HepG2 (cell line): ENCODE measurements around the gene CNNM3. TPM values are rescaled to one million over a fixed set of nuclear protein-coding genes. Genes with fewer than 3 reads are reported as not detected.

Source experiments
- EED ChIP-seq: sonication (generic); formaldehyde crosslinking; IDR thresholded peaks from 2 replicates; pipeline ENCODE4 v1.5.0; 2020; ENCODE audit warnings: mild to moderate bottlenecking, missing genetic modification reagents
- ERF ChIP-seq: IDR thresholded peaks from 2 replicates; pipeline ENCODE4 v1.6.1; 2018; ENCODE audit warnings: missing biosample characterization, missing genetic modification reagents
- HDAC2 ChIP-seq: sonication (generic); formaldehyde crosslinking; IDR thresholded peaks from 2 replicates; pipeline ENCODE4 v1.4.0; 2020; ENCODE audit warnings: missing genetic modification reagents
- KLF13 ChIP-seq: sonication (generic); formaldehyde crosslinking; IDR thresholded peaks from 2 replicates; pipeline ENCODE4 v1.4.0; 2020; ENCODE audit warnings: mild to moderate bottlenecking, missing genetic modification reagents
- KLF6 ChIP-seq: IDR thresholded peaks from 2 replicates; pipeline ENCODE4 v1.8.0; 2016; ENCODE audit warnings: missing biosample characterization, missing genetic modification reagents
- PHF5A ChIP-seq: IDR thresholded peaks from one replicate; pipeline ENCODE4 v1.6.1; 2018; ENCODE audit warnings: low read depth, missing genetic modification reagents; ENCODE audit not compliant: unreplicated experiment
- PRPF4 ChIP-seq: fragments of 200-400 bp; formaldehyde crosslinking; IDR thresholded peaks from 2 replicates; pipeline ENCODE4 v1.6.1; 2016; ENCODE audit warnings: low read length, low read depth; ENCODE audit not compliant: poor library complexity, severe bottlenecking
- PTBP1 ChIP-seq: fragments of 200-400 bp; formaldehyde crosslinking; IDR thresholded peaks from 2 replicates; pipeline ENCODE4 v1.6.1; 2018; ENCODE audit warnings: low read length, low read depth; ENCODE audit not compliant: poor library complexity, severe bottlenecking
- RARA ChIP-seq: IDR thresholded peaks from 2 replicates; pipeline ENCODE4 v1.6.1; 2016; ENCODE audit warnings: missing genetic modification reagents, missing compliant biosample characterization
- SP140L ChIP-seq: sonication (generic); formaldehyde crosslinking; IDR thresholded peaks from 2 replicates; pipeline ENCODE4 v1.4.0; 2020; ENCODE audit warnings: missing genetic modification reagents, borderline replicate concordance
- SYNCRIP ChIP-seq: fragments of 200-400 bp; formaldehyde crosslinking; IDR thresholded peaks from 2 replicates; pipeline ENCODE4 v1.6.1; 2018; ENCODE audit warnings: mild to moderate bottlenecking, low read depth, low read length; ENCODE audit not compliant: insufficient read depth
- ZBTB38 ChIP-seq: sonication (generic); formaldehyde crosslinking; IDR thresholded peaks from 2 replicates; pipeline ENCODE4 v1.5.1; 2020; ENCODE audit warnings: mild to moderate bottlenecking, missing genetic modification reagents
- ZBTB8A ChIP-seq: sonication (generic); formaldehyde crosslinking; IDR thresholded peaks from 2 replicates; pipeline ENCODE4 v1.4.0; 2020; ENCODE audit warnings: mild to moderate bottlenecking, low read depth, missing genetic modification reagents, borderline replicate concordance
- ZFP37 ChIP-seq: sonication (generic); formaldehyde crosslinking; IDR thresholded peaks from 2 replicates; pipeline ENCODE4 v1.4.0; 2020; ENCODE audit warnings: missing genetic modification reagents, borderline replicate concordance
- ZFX ChIP-seq: sonication (generic); formaldehyde crosslinking; IDR thresholded peaks from 2 replicates; pipeline ENCODE4 v1.4.0; 2020; ENCODE audit warnings: mild to moderate bottlenecking, low read depth, missing genetic modification reagents, moderate library complexity
- ZNF121 ChIP-seq: sonication (generic); formaldehyde crosslinking; IDR thresholded peaks from 2 replicates; pipeline ENCODE4 v1.5.0; 2020; ENCODE audit warnings: mild to moderate bottlenecking, missing genetic modification reagents
- ZNF234 ChIP-seq: sonication (generic); formaldehyde crosslinking; conservative IDR thresholded peaks from 2 replicates; pipeline ENCODE4 v1.5.1; 2020; ENCODE audit warnings: mild to moderate bottlenecking, missing genetic modification reagents
- ZNF235 ChIP-seq: sonication (generic); formaldehyde crosslinking; IDR thresholded peaks from 2 replicates; pipeline ENCODE4 v1.8.1; 2023; ENCODE audit warnings: mild to moderate bottlenecking, missing genetic modification reagents, borderline replicate concordance
- ZNF556 ChIP-seq: sonication (generic); formaldehyde crosslinking; IDR thresholded peaks from 2 replicates; pipeline ENCODE4 v1.4.0; 2020; ENCODE audit warnings: mild to moderate bottlenecking, missing genetic modification reagents, borderline replicate concordance
- ZNF569 ChIP-seq: sonication (generic); formaldehyde crosslinking; IDR thresholded peaks from 2 replicates; pipeline ENCODE4 v1.5.0; 2020; ENCODE audit warnings: mild to moderate bottlenecking, missing genetic modification reagents, moderate library complexity, borderline replicate concordance
- ZNF7 ChIP-seq: IDR thresholded peaks from 2 replicates; pipeline ENCODE4 v1.6.1; 2016; ENCODE audit warnings: missing biosample characterization, missing genetic modification reagents
- polyA plus RNA-seq, 8 experiments: library from polyadenylated mRNA; depleted of rRNA in 3 of 8; stranded (reverse) in 7 of 8; unstranded in 1 of 8; fragments of >200 nt; fragmentation: Illumina TruSeq in 4 of 8; extraction: Trizol in 4 of 8; gene quantifications; 2 replicates each; pipeline versions ENCODE4 v1.2.1 to v1.2.3, GENCODE V29; 2011 to 2016; ENCODE audit warnings: low read depth in 4 of 8, missing spikeins in 1 of 8, mixed read lengths in 1 of 8; ENCODE audit not compliant: insufficient read depth in 1 of 8
- total RNA-seq, 5 experiments: library from RNA; depleted of rRNA; stranded (reverse); fragments of >200 nt; fragmentation: Illumina TruSeq; extraction: Trizol; gene quantifications; 2 replicates each; pipeline ENCODE4 v1.2.3, GENCODE V29; 2016; ENCODE audit warnings: low read depth in 1 of 5
- TF ChIP-seq, protein P1 (sequence below): sonication (generic); formaldehyde crosslinking; IDR thresholded peaks from 2 replicates; pipeline ENCODE4 v1.8.1; 2023; ENCODE audit warnings: mild to moderate bottlenecking, missing genetic modification reagents
- TF ChIP-seq, protein P2 (sequence below): sonication (generic); formaldehyde crosslinking; IDR thresholded peaks from 2 replicates; pipeline ENCODE4 v1.5.0; 2020; ENCODE audit warnings: missing genetic modification reagents
- TF ChIP-seq, protein P3 (sequence below): conservative IDR thresholded peaks from 2 replicates; pipeline ENCODE4 v1.6.1; 2018; ENCODE audit warnings: missing genetic modification reagents
- TF ChIP-seq, protein P4 (sequence below): sonication (generic); formaldehyde crosslinking; IDR thresholded peaks from 2 replicates; pipeline ENCODE4 v1.4.0; 2020; ENCODE audit warnings: missing genetic modification reagents

Gene CNNM3
- total and polyA plus RNA-seq, 2 of the 13 experiments (the other 11 are each of a cell fraction or from before 2014, with no cell fraction given), result 21.2 to 27.9 TPM

DNA sequence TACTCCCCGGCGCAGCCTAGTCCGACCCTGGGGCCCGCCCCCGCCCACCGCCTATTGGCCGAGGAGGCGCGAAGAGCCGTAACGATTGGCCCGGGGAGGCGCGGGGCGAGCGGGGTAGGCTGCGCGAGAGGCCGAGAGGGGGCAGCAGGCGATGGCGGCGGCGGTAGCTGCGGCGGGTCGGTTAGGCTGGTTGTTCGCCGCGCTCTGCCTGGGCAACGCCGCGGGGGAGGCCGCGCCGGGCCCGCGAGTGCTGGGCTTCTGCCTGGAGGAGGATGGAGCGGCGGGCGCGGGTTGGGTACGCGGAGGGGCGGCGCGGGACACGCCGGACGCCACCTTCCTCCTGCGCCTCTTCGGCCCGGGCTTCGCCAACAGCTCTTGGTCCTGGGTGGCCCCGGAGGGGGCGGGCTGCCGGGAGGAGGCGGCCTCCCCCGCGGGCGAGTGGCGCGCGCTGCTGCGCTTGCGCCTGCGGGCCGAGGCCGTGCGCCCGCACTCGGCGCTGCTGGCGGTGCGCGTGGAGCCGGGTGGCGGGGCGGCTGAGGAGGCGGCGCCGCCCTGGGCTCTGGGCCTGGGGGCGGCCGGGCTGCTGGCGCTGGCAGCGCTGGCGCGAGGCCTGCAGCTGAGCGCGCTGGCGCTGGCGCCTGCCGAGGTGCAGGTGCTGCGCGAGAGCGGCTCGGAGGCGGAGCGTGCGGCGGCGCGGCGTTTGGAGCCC, at the start of gene CNNM3 (continued):
- TF ChIP-seq, protein P1, sequence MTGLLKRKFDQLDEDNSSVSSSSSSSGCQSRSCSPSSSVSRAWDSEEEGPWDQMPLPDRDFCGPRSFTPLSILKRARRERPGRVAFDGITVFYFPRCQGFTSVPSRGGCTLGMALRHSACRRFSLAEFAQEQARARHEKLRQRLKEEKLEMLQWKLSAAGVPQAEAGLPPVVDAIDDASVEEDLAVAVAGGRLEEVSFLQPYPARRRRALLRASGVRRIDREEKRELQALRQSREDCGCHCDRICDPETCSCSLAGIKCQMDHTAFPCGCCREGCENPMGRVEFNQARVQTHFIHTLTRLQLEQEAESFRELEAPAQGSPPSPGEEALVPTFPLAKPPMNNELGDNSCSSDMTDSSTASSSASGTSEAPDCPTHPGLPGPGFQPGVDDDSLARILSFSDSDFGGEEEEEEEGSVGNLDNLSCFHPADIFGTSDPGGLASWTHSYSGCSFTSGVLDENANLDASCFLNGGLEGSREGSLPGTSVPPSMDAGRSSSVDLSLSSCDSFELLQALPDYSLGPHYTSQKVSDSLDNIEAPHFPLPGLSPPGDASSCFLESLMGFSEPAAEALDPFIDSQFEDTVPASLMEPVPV (CRISPR knock-in tag), result peak; percentile 82; the same call in 1 of the 2 replicates
- TF ChIP-seq, protein P2, sequence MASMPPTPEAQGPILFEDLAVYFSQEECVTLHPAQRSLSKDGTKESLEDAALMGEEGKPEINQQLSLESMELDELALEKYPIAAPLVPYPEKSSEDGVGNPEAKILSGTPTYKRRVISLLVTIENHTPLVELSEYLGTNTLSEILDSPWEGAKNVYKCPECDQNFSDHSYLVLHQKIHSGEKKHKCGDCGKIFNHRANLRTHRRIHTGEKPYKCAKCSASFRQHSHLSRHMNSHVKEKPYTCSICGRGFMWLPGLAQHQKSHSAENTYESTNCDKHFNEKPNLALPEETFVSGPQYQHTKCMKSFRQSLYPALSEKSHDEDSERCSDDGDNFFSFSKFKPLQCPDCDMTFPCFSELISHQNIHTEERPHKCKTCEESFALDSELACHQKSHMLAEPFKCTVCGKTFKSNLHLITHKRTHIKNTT (CRISPR knock-in tag), result no peak
- TF ChIP-seq ZFX (CRISPR knock-in tag) (peak; percentile 96), PRPF4 (no peak), HDAC2 (CRISPR knock-in tag) (no peak), ERF (CRISPR knock-in tag) (peak; percentile 88), RARA (CRISPR knock-in tag) (peak; percentile 52; the same call in 1 of the 2 replicates), PTBP1 (no peak), ZNF569 (CRISPR knock-in tag) (no peak), ZNF556 (CRISPR knock-in tag) (peak; percentile 93), ZNF121 (CRISPR knock-in tag) (0 out of 2 replicates have a peak, but pooled peaks have one; percentile 52), ZBTB8A (CRISPR knock-in tag) (0 out of 2 replicates have a peak, but pooled peaks have one; percentile 78), ZNF234 (CRISPR knock-in tag) (no peak), SP140L (no peak), ZNF7 (no peak), ZNF235 (CRISPR knock-in tag) (peak; percentile 79; the same call in 1 of the 2 replicates), KLF6 (no peak; the same call in 1 of the 2 replicates), EED (CRISPR knock-in tag) (peak; percentile 48; the same call in 1 of the 2 replicates), KLF13 (no peak), PHF5A (CRISPR knock-in tag) (peak; percentile 58), ZBTB38 (CRISPR knock-in tag) (peak; percentile 77; the same call in 1 of the 2 replicates), ZFP37 (CRISPR knock-in tag) (0 out of 2 replicates have a peak, but pooled peaks have one; percentile 35), SYNCRIP (no peak)
- TF ChIP-seq, protein P3, sequence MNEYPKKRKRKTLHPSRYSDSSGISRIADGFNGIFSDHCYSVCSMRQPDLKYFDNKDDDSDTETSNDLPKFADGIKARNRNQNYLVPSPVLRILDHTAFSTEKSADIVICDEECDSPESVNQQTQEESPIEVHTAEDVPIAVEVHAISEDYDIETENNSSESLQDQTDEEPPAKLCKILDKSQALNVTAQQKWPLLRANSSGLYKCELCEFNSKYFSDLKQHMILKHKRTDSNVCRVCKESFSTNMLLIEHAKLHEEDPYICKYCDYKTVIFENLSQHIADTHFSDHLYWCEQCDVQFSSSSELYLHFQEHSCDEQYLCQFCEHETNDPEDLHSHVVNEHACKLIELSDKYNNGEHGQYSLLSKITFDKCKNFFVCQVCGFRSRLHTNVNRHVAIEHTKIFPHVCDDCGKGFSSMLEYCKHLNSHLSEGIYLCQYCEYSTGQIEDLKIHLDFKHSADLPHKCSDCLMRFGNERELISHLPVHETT (CRISPR knock-in tag), result peak; percentile 76; the same call in 1 of the 2 replicates
- TF ChIP-seq, protein P4, sequence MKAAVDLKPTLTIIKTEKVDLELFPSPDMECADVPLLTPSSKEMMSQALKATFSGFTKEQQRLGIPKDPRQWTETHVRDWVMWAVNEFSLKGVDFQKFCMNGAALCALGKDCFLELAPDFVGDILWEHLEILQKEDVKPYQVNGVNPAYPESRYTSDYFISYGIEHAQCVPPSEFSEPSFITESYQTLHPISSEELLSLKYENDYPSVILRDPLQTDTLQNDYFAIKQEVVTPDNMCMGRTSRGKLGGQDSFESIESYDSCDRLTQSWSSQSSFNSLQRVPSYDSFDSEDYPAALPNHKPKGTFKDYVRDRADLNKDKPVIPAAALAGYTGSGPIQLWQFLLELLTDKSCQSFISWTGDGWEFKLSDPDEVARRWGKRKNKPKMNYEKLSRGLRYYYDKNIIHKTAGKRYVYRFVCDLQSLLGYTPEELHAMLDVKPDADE (CRISPR knock-in tag), result peak; percentile 59; the same call in 1 of the 2 replicates
